IMR-90 (cell line): Measurements from ENCODE around the gene CCDC88C. TPM values are rescaled to one million over a fixed set of nuclear protein-coding genes. Genes with fewer than 3 reads are reported as not detected.

Source experiments
- ATAC-seq: fragments of 200-7000 bp; cut with Tn5 transposase; 2 replicates; pipeline ENCODE4 v1.9.1; 2020; ENCODE audit warnings: low read depth, mild to moderate bottlenecking, moderate library complexity
- BruUV-seq: library from RNA; stranded (reverse); fragments of 400-500 nt; replicated peaks from 2 replicates; lab custom pipeline; 2021; lab: Mats Ljungman, UMichigan
- CTCF ChIA-PET: fragments of 300-600 bp; formaldehyde crosslinking; extraction: SDS; loops from one replicate; lab custom pipeline; 2021; ENCODE audit warnings: antibody characterized with exemption; lab: Yijun Ruan, JAX
- POLR2A ChIA-PET: fragments of 300-600 bp; sonication (Branson Sonifier 250); formaldehyde crosslinking; loops from one replicate; lab custom pipeline; 2022; ENCODE audit warnings: antibody characterized with exemption; ENCODE audit not compliant: unreplicated experiment; lab: Charles Lee
- DNase-seq: peaks from one replicate; pipeline ENCODE4 v3.0.0; 2013
- H2AFZ ChIP-seq: replicated peaks from 2 replicates; pipeline ENCODE3; 2013; ENCODE audit warnings: low read length, mild to moderate bottlenecking; ENCODE audit not compliant: poor library complexity
- H2AK5ac ChIP-seq: 2 replicates; pipeline ENCODE4 v1.6.1; 2013; ENCODE audit warnings: low read depth, low read length, inconsistent platforms
- H2AK9ac ChIP-seq: replicated peaks from 2 replicates; pipeline ENCODE3; 2013; ENCODE audit warnings: mild to moderate bottlenecking, low read depth, low read length, moderate library complexity; ENCODE audit not compliant: poor library complexity
- H2BK120ac ChIP-seq: 2 replicates; pipeline ENCODE4 v1.6.1; 2013; ENCODE audit warnings: low read depth, low read length, inconsistent platforms
- H2BK15ac ChIP-seq: 3 replicates; pipeline ENCODE4 v1.6.1; 2013; ENCODE audit warnings: low read depth, low read length, inconsistent platforms
- H2BK20ac ChIP-seq: 2 replicates; pipeline ENCODE4 v1.6.1; 2013; ENCODE audit warnings: low read depth, mild to moderate bottlenecking, inconsistent platforms, low read length, moderate library complexity
- H2BK5ac ChIP-seq: 2 replicates; pipeline ENCODE4 v1.6.1; 2013; ENCODE audit warnings: mild to moderate bottlenecking, low read depth, low read length, inconsistent platforms; ENCODE audit not compliant: poor library complexity, severe bottlenecking
- H3K14ac ChIP-seq: replicated peaks from 2 replicates; pipeline ENCODE4 v1.6.1; 2013; ENCODE audit warnings: low read depth, low read length, inconsistent platforms
- H3K18ac ChIP-seq: 2 replicates; pipeline ENCODE4 v1.6.1; 2013; ENCODE audit warnings: low read depth, low read length, control low read depth
- H3K23ac ChIP-seq: 2 replicates; pipeline ENCODE4 v1.6.1; 2013; ENCODE audit warnings: low read depth, low read length, inconsistent platforms
- H3K27ac ChIP-seq: 2 replicates; pipeline ENCODE4 v1.5.1; 2013; ENCODE audit warnings: mild to moderate bottlenecking, control low read depth, low read length; ENCODE audit not compliant: insufficient read depth
- H3K27me3 ChIP-seq: 2 replicates; pipeline ENCODE4 v1.6.1; 2013; ENCODE audit warnings: low read length; ENCODE audit not compliant: control insufficient read depth, insufficient read depth
- H3K36me3 ChIP-seq: 2 replicates; pipeline ENCODE4 v1.6.1; 2013; ENCODE audit warnings: low read length, mixed read lengths; ENCODE audit not compliant: control insufficient read depth, insufficient read depth
- H3K4ac ChIP-seq: 2 replicates; pipeline ENCODE4 v1.6.1; 2013; ENCODE audit warnings: low read depth, low read length, inconsistent platforms
- H3K4me1 ChIP-seq: 2 replicates; pipeline ENCODE4 v1.6.1; 2013; ENCODE audit warnings: low read length, mixed read lengths; ENCODE audit not compliant: control insufficient read depth, insufficient read depth
- H3K4me2 ChIP-seq: 2 replicates; pipeline ENCODE4 v1.6.1; 2013; ENCODE audit warnings: low read depth, mild to moderate bottlenecking, control low read depth, low read length, moderate library complexity
- H3K4me3 ChIP-seq: 2 replicates; pipeline ENCODE4 v1.5.1; 2013; ENCODE audit warnings: low read depth, mild to moderate bottlenecking, control low read depth, low read length, moderate library complexity; ENCODE audit not compliant: insufficient read depth
- H3K56ac ChIP-seq: 2 replicates; pipeline ENCODE4 v1.6.1; 2013; ENCODE audit warnings: low read length, inconsistent platforms; ENCODE audit not compliant: insufficient read depth; ENCODE audit errors: extremely low read depth
- H3K79me1 ChIP-seq, 2 experiments: 2 replicates each; pipeline ENCODE4 v1.6.1; 2013; ENCODE audit warnings: low read length in 2 of 2, inconsistent platforms in 1 of 2, low read depth in 1 of 2
- H3K9ac ChIP-seq: 2 replicates; pipeline ENCODE4 v1.6.1; 2013; ENCODE audit warnings: low read depth, low read length, control low read depth
- H3K9me1 ChIP-seq: 2 replicates; pipeline ENCODE4 v1.6.1; 2013; ENCODE audit warnings: low read length, inconsistent platforms; ENCODE audit not compliant: insufficient read depth
- H3K9me3 ChIP-seq: 2 replicates; pipeline ENCODE4 v1.6.1; 2013; ENCODE audit warnings: low read length; ENCODE audit not compliant: control insufficient read depth, insufficient read depth
- H4K20me1 ChIP-seq: 2 replicates; pipeline ENCODE4 v1.6.1; 2013; ENCODE audit warnings: low read length, inconsistent platforms; ENCODE audit not compliant: insufficient read depth
- H4K5ac ChIP-seq: 2 replicates; pipeline ENCODE4 v1.6.1; 2013; ENCODE audit warnings: mild to moderate bottlenecking, low read depth, low read length, control low read depth
- H4K8ac ChIP-seq, 2 experiments: 2 replicates each; pipeline ENCODE4 v1.6.1; 2013; ENCODE audit warnings: low read depth in 2 of 2, low read length in 2 of 2, control low read depth in 1 of 2, inconsistent platforms in 1 of 2
- H4K91ac ChIP-seq: 2 replicates; pipeline ENCODE4 v1.6.1; 2013; ENCODE audit warnings: low read depth, low read length, inconsistent platforms; ENCODE audit not compliant: insufficient read depth
- BHLHE40 ChIP-seq: fragments of 150-350 bp; IDR thresholded peaks from 2 replicates; pipeline ENCODE4 v1.6.1; 2016; ENCODE audit warnings: mild to moderate bottlenecking, low read depth, low read length
- CEBPB ChIP-seq: IDR thresholded peaks from 2 replicates; pipeline ENCODE4 v1.6.1; 2012; ENCODE audit warnings: low read depth, low read length, improper control_type of control experiment
- CTCF ChIP-seq: conservative IDR thresholded peaks from 2 replicates; pipeline ENCODE4 v1.5.1; 2012; ENCODE audit warnings: mild to moderate bottlenecking, low read depth, low read length, improper control_type of control experiment
- ELK1 ChIP-seq: fragments of 150-350 bp; IDR thresholded peaks from 2 replicates; pipeline ENCODE4 v1.6.1; 2016; ENCODE audit warnings: low read depth, mild to moderate bottlenecking, low read length, moderate library complexity, borderline replicate concordance
- FOS ChIP-seq: fragments of 150-350 bp; IDR thresholded peaks from 2 replicates; pipeline ENCODE4 v1.6.1; 2016; ENCODE audit warnings: low read depth, low read length
- MAFK ChIP-seq: IDR thresholded peaks from 2 replicates; pipeline ENCODE4 v1.6.1; 2012; ENCODE audit warnings: low read depth, low read length, improper control_type of control experiment
- MAZ ChIP-seq: IDR thresholded peaks from 2 replicates; pipeline ENCODE4 v1.6.1; 2012; ENCODE audit warnings: low read depth, mild to moderate bottlenecking, low read length, improper control_type of control experiment, moderate library complexity, borderline replicate concordance
- MXI1 ChIP-seq: IDR thresholded peaks from 2 replicates; pipeline ENCODE4 v1.6.1; 2012; ENCODE audit warnings: low read depth, mild to moderate bottlenecking, low read length, moderate library complexity, borderline replicate concordance
- RAD21 ChIP-seq: IDR thresholded peaks from 2 replicates; pipeline ENCODE4 v1.6.1; 2012; ENCODE audit warnings: low read length, improper control_type of control experiment
- RCOR1 ChIP-seq: IDR thresholded peaks from 2 replicates; pipeline ENCODE4 v1.6.1; 2012; ENCODE audit warnings: mild to moderate bottlenecking, low read length, improper control_type of control experiment; ENCODE audit not compliant: insufficient replicate concordance
- RFX5 ChIP-seq: IDR thresholded peaks from 2 replicates; pipeline ENCODE4 v1.8.0; 2012; ENCODE audit warnings: low read depth, mild to moderate bottlenecking, low read length, moderate library complexity
- USF2 ChIP-seq: fragments of 150-350 bp; IDR thresholded peaks from 2 replicates; pipeline ENCODE4 v1.6.1; 2017; ENCODE audit warnings: mild to moderate bottlenecking, antibody characterized with exemption, low read length, low read depth
- WGBS, 2 experiments: methylation state at CpG; one replicate each; pipeline versions ENCODE4 v1.1.5 to v1.1.7; 2013; ENCODE audit warnings: missing lambda C conversion rate in 2 of 2; ENCODE audit not compliant: insufficient read length in 1 of 2; ENCODE audit errors: extremely low coverage in 2 of 2; 5-methylcytosine and 5-hydroxymethylcytosine counted together
- dilution Hi-C: fragments of 300-500 bp; cut with HindIII; formaldehyde crosslinking; loops from one replicate; pipeline ENCODE4 v1.14.3; 2018; ENCODE audit warnings: low sequenced_read_pairs; ENCODE audit not compliant: unreplicated experiment
- in situ Hi-C: fragments of 300-500 bp; cut with MboI; formaldehyde crosslinking; loops from 3 replicates; pipeline ENCODE4 v1.14.3; 2019; ENCODE audit warnings: low sequenced_read_pairs, inconsistent platforms, mixed read lengths
- intact Hi-C: fragments of 100-400 bp; cut with micrococcal nuclease; formaldehyde crosslinking; loops from 2 replicates; pipeline ENCODE4 v1.10.0; 2022
- polyA plus RNA-seq, 3 experiments: library from polyadenylated mRNA; depleted of rRNA; stranded (reverse); fragments of >200 nt; gene quantifications; 2 replicates each; pipeline ENCODE4 v1.2.3, GENCODE V29; 2012; ENCODE audit warnings: low replicate concordance in 1 of 3
- total RNA-seq: library from RNA; depleted of rRNA; stranded (reverse); fragments of >200 nt; gene quantifications from 2 replicates; pipeline ENCODE4 v1.2.3, GENCODE V29; 2012

Gene CCDC88C
- total and polyA plus RNA-seq, 2 of the 4 experiments (the other 2 are of a cell fraction), result 0.17 to 0.18 TPM

GRCh38 chr14:91402348-91402747 lies 15.3 kb downstream of the CCDC88C start:
- Histone ChIP-seq H3K23ac (no peak overlapping the region), H2AK5ac (no peak overlapping the region), H2AFZ (no peak overlapping the region), H3K9me1 (no peaks in the 10 kb centered on the region), H2BK20ac (no peak overlapping the region), H2BK120ac (no peak overlapping the region), H4K8ac (no peak overlapping the region), H3K4me2 (no peak overlapping the region), H3K14ac (no peak overlapping the region), H4K20me1 (no peaks in the 10 kb centered on the region), H3K9me3 (no peaks in the 10 kb centered on the region), H3K4me3 (no peak overlapping the region), H3K18ac (no peak overlapping the region), H2AK9ac (no peak overlapping the region), H3K27ac (no peak overlapping the region), H4K91ac (no peak overlapping the region), H3K27me3 (peaks cover 7% of the 10 kb centered on the region; the same call in 1 of the 2 replicates), H3K9ac (no peak overlapping the region), H3K4ac (no peak overlapping the region), H3K4me1 (no peaks in the 10 kb centered on the region), H3K79me1 (no peaks in the 10 kb centered on the region), H4K5ac (no peak overlapping the region), H2BK5ac (no peak overlapping the region), H3K36me3 (no peaks in the 10 kb centered on the region), H2BK15ac (no peak overlapping the region), H3K56ac (no peak overlapping the region)
- no CpG with 5 or more reads among the region's 6 CpGs for WGBS, 2 experiments
- POLR2A ChIA-PET, result no interaction called here
- DNase-seq, result no peak
- dilution Hi-C loops, result no loop called here
- ATAC-seq, result no peak
- no peak for TF ChIP-seq RFX5
- no peak for TF ChIP-seq USF2
- TF ChIP-seq FOS, result no peak
- TF ChIP-seq MAZ, result no peak
- TF ChIP-seq CTCF, result no peak
- TF ChIP-seq BHLHE40, result no peak
- no peak for TF ChIP-seq MXI1
- no peak for TF ChIP-seq CEBPB
- TF ChIP-seq RAD21, result no peak
- TF ChIP-seq MAFK, result no peak
- TF ChIP-seq RCOR1, result no peak
- TF ChIP-seq ELK1, result no peak
- in situ Hi-C loops, result no loop called here
- CTCF ChIA-PET, result no interaction called here
- no TSS peak for BruUV-seq
- intact Hi-C loops, result no loop called here
